IMR-90 (cell line): Measurements from ENCODE around the gene CLASP1. TPM values are rescaled to one million over a fixed set of nuclear protein-coding genes. Genes with fewer than 3 reads are reported as not detected.

Experiments
- ATAC-seq: fragments of 200-7000 bp; cut with Tn5 transposase; 2 replicates; pipeline ENCODE4 v1.9.1; 2020; ENCODE audit warnings: low read depth, mild to moderate bottlenecking, moderate library complexity
- BruUV-seq: library from RNA; stranded (reverse); fragments of 400-500 nt; replicated peaks from 2 replicates; lab custom pipeline; 2021; lab: Mats Ljungman, UMichigan
- CTCF ChIA-PET: fragments of 300-600 bp; formaldehyde crosslinking; extraction: SDS; loops from one replicate; lab custom pipeline; 2021; ENCODE audit warnings: antibody characterized with exemption; lab: Yijun Ruan, JAX
- POLR2A ChIA-PET: fragments of 300-600 bp; sonication (Branson Sonifier 250); formaldehyde crosslinking; loops from one replicate; lab custom pipeline; 2022; ENCODE audit warnings: antibody characterized with exemption; ENCODE audit not compliant: unreplicated experiment; lab: Charles Lee
- DNase-seq: peaks from one replicate; pipeline ENCODE4 v3.0.0; 2013
- H2AFZ ChIP-seq: replicated peaks from 2 replicates; pipeline ENCODE3; 2013; ENCODE audit warnings: low read length, mild to moderate bottlenecking; ENCODE audit not compliant: poor library complexity
- H2AK5ac ChIP-seq: 2 replicates; pipeline ENCODE4 v1.6.1; 2013; ENCODE audit warnings: low read depth, low read length, inconsistent platforms
- H2AK9ac ChIP-seq: replicated peaks from 2 replicates; pipeline ENCODE3; 2013; ENCODE audit warnings: mild to moderate bottlenecking, low read depth, low read length, moderate library complexity; ENCODE audit not compliant: poor library complexity
- H2BK120ac ChIP-seq: 2 replicates; pipeline ENCODE4 v1.6.1; 2013; ENCODE audit warnings: low read depth, low read length, inconsistent platforms
- H2BK15ac ChIP-seq: 3 replicates; pipeline ENCODE4 v1.6.1; 2013; ENCODE audit warnings: low read depth, low read length, inconsistent platforms
- H2BK20ac ChIP-seq: 2 replicates; pipeline ENCODE4 v1.6.1; 2013; ENCODE audit warnings: low read depth, mild to moderate bottlenecking, inconsistent platforms, low read length, moderate library complexity
- H2BK5ac ChIP-seq: 2 replicates; pipeline ENCODE4 v1.6.1; 2013; ENCODE audit warnings: mild to moderate bottlenecking, low read depth, low read length, inconsistent platforms; ENCODE audit not compliant: poor library complexity, severe bottlenecking
- H3K14ac ChIP-seq: replicated peaks from 2 replicates; pipeline ENCODE4 v1.6.1; 2013; ENCODE audit warnings: low read depth, low read length, inconsistent platforms
- H3K18ac ChIP-seq: 2 replicates; pipeline ENCODE4 v1.6.1; 2013; ENCODE audit warnings: low read depth, low read length, control low read depth
- H3K23ac ChIP-seq: 2 replicates; pipeline ENCODE4 v1.6.1; 2013; ENCODE audit warnings: low read depth, low read length, inconsistent platforms
- H3K27ac ChIP-seq: 2 replicates; pipeline ENCODE4 v1.5.1; 2013; ENCODE audit warnings: mild to moderate bottlenecking, control low read depth, low read length; ENCODE audit not compliant: insufficient read depth
- H3K27me3 ChIP-seq: 2 replicates; pipeline ENCODE4 v1.6.1; 2013; ENCODE audit warnings: low read length; ENCODE audit not compliant: control insufficient read depth, insufficient read depth
- H3K36me3 ChIP-seq: 2 replicates; pipeline ENCODE4 v1.6.1; 2013; ENCODE audit warnings: low read length, mixed read lengths; ENCODE audit not compliant: control insufficient read depth, insufficient read depth
- H3K4ac ChIP-seq: 2 replicates; pipeline ENCODE4 v1.6.1; 2013; ENCODE audit warnings: low read depth, low read length, inconsistent platforms
- H3K4me1 ChIP-seq: 2 replicates; pipeline ENCODE4 v1.6.1; 2013; ENCODE audit warnings: low read length, mixed read lengths; ENCODE audit not compliant: control insufficient read depth, insufficient read depth
- H3K4me2 ChIP-seq: 2 replicates; pipeline ENCODE4 v1.6.1; 2013; ENCODE audit warnings: low read depth, mild to moderate bottlenecking, control low read depth, low read length, moderate library complexity
- H3K4me3 ChIP-seq: 2 replicates; pipeline ENCODE4 v1.5.1; 2013; ENCODE audit warnings: low read depth, mild to moderate bottlenecking, control low read depth, low read length, moderate library complexity; ENCODE audit not compliant: insufficient read depth
- H3K56ac ChIP-seq: 2 replicates; pipeline ENCODE4 v1.6.1; 2013; ENCODE audit warnings: low read length, inconsistent platforms; ENCODE audit not compliant: insufficient read depth; ENCODE audit errors: extremely low read depth
- H3K79me1 ChIP-seq, 2 experiments: 2 replicates each; pipeline ENCODE4 v1.6.1; 2013; ENCODE audit warnings: low read length in 2 of 2, inconsistent platforms in 1 of 2, low read depth in 1 of 2
- H3K9ac ChIP-seq: 2 replicates; pipeline ENCODE4 v1.6.1; 2013; ENCODE audit warnings: low read depth, low read length, control low read depth
- H3K9me1 ChIP-seq: 2 replicates; pipeline ENCODE4 v1.6.1; 2013; ENCODE audit warnings: low read length, inconsistent platforms; ENCODE audit not compliant: insufficient read depth
- H3K9me3 ChIP-seq: 2 replicates; pipeline ENCODE4 v1.6.1; 2013; ENCODE audit warnings: low read length; ENCODE audit not compliant: control insufficient read depth, insufficient read depth
- H4K20me1 ChIP-seq: 2 replicates; pipeline ENCODE4 v1.6.1; 2013; ENCODE audit warnings: low read length, inconsistent platforms; ENCODE audit not compliant: insufficient read depth
- H4K5ac ChIP-seq: 2 replicates; pipeline ENCODE4 v1.6.1; 2013; ENCODE audit warnings: mild to moderate bottlenecking, low read depth, low read length, control low read depth
- H4K8ac ChIP-seq, 2 experiments: 2 replicates each; pipeline ENCODE4 v1.6.1; 2013; ENCODE audit warnings: low read depth in 2 of 2, low read length in 2 of 2, control low read depth in 1 of 2, inconsistent platforms in 1 of 2
- H4K91ac ChIP-seq: 2 replicates; pipeline ENCODE4 v1.6.1; 2013; ENCODE audit warnings: low read depth, low read length, inconsistent platforms; ENCODE audit not compliant: insufficient read depth
- BHLHE40 ChIP-seq: fragments of 150-350 bp; IDR thresholded peaks from 2 replicates; pipeline ENCODE4 v1.6.1; 2016; ENCODE audit warnings: mild to moderate bottlenecking, low read depth, low read length
- CEBPB ChIP-seq: IDR thresholded peaks from 2 replicates; pipeline ENCODE4 v1.6.1; 2012; ENCODE audit warnings: low read depth, low read length, improper control_type of control experiment
- CHD1 ChIP-seq: IDR thresholded peaks from 2 replicates; pipeline ENCODE4 v1.6.1; 2012; ENCODE audit warnings: low read depth, low read length, improper control_type of control experiment
- CTCF ChIP-seq: conservative IDR thresholded peaks from 2 replicates; pipeline ENCODE4 v1.5.1; 2012; ENCODE audit warnings: mild to moderate bottlenecking, low read depth, low read length, improper control_type of control experiment
- ELK1 ChIP-seq: fragments of 150-350 bp; IDR thresholded peaks from 2 replicates; pipeline ENCODE4 v1.6.1; 2016; ENCODE audit warnings: low read depth, mild to moderate bottlenecking, low read length, moderate library complexity, borderline replicate concordance
- FOS ChIP-seq: fragments of 150-350 bp; IDR thresholded peaks from 2 replicates; pipeline ENCODE4 v1.6.1; 2016; ENCODE audit warnings: low read depth, low read length
- MAFK ChIP-seq: IDR thresholded peaks from 2 replicates; pipeline ENCODE4 v1.6.1; 2012; ENCODE audit warnings: low read depth, low read length, improper control_type of control experiment
- MAZ ChIP-seq: IDR thresholded peaks from 2 replicates; pipeline ENCODE4 v1.6.1; 2012; ENCODE audit warnings: low read depth, mild to moderate bottlenecking, low read length, improper control_type of control experiment, moderate library complexity, borderline replicate concordance
- MXI1 ChIP-seq: IDR thresholded peaks from 2 replicates; pipeline ENCODE4 v1.6.1; 2012; ENCODE audit warnings: low read depth, mild to moderate bottlenecking, low read length, moderate library complexity, borderline replicate concordance
- NFE2L2 ChIP-seq: fragments of 150-350 bp; IDR thresholded peaks from 2 replicates; pipeline ENCODE4 v1.6.1; 2016; ENCODE audit warnings: low read depth, mild to moderate bottlenecking, low read length
- POLR2A ChIP-seq: IDR thresholded peaks from 2 replicates; pipeline ENCODE4 v1.6.1; 2012; ENCODE audit warnings: mild to moderate bottlenecking, low read depth, low read length
- RAD21 ChIP-seq: IDR thresholded peaks from 2 replicates; pipeline ENCODE4 v1.6.1; 2012; ENCODE audit warnings: low read length, improper control_type of control experiment
- RCOR1 ChIP-seq: IDR thresholded peaks from 2 replicates; pipeline ENCODE4 v1.6.1; 2012; ENCODE audit warnings: mild to moderate bottlenecking, low read length, improper control_type of control experiment; ENCODE audit not compliant: insufficient replicate concordance
- RFX5 ChIP-seq: IDR thresholded peaks from 2 replicates; pipeline ENCODE4 v1.8.0; 2012; ENCODE audit warnings: low read depth, mild to moderate bottlenecking, low read length, moderate library complexity
- SMC3 ChIP-seq: fragments of 150-350 bp; IDR thresholded peaks from 2 replicates; pipeline ENCODE4 v1.6.1; 2016; ENCODE audit warnings: low read depth, mild to moderate bottlenecking, antibody characterized with exemption, low read length, moderate library complexity
- USF2 ChIP-seq: fragments of 150-350 bp; IDR thresholded peaks from 2 replicates; pipeline ENCODE4 v1.6.1; 2017; ENCODE audit warnings: mild to moderate bottlenecking, antibody characterized with exemption, low read length, low read depth
- WGBS, 2 experiments: methylation state at CpG; one replicate each; pipeline versions ENCODE4 v1.1.5 to v1.1.7; 2013; ENCODE audit warnings: missing lambda C conversion rate in 2 of 2; ENCODE audit not compliant: insufficient read length in 1 of 2; ENCODE audit errors: extremely low coverage in 2 of 2; 5-methylcytosine and 5-hydroxymethylcytosine counted together
- dilution Hi-C: fragments of 300-500 bp; cut with HindIII; formaldehyde crosslinking; loops from one replicate; pipeline ENCODE4 v1.14.3; 2018; ENCODE audit warnings: low sequenced_read_pairs; ENCODE audit not compliant: unreplicated experiment
- in situ Hi-C: fragments of 300-500 bp; cut with MboI; formaldehyde crosslinking; loops from 3 replicates; pipeline ENCODE4 v1.14.3; 2019; ENCODE audit warnings: low sequenced_read_pairs, inconsistent platforms, mixed read lengths
- intact Hi-C: fragments of 100-400 bp; cut with micrococcal nuclease; formaldehyde crosslinking; loops from 2 replicates; pipeline ENCODE4 v1.10.0; 2022
- polyA plus RNA-seq, 3 experiments: library from polyadenylated mRNA; depleted of rRNA; stranded (reverse); fragments of >200 nt; gene quantifications; 2 replicates each; pipeline ENCODE4 v1.2.3, GENCODE V29; 2012; ENCODE audit warnings: low replicate concordance in 1 of 3
- total RNA-seq: library from RNA; depleted of rRNA; stranded (reverse); fragments of >200 nt; gene quantifications from 2 replicates; pipeline ENCODE4 v1.2.3, GENCODE V29; 2012

The CLASP1 gene
- total and polyA plus RNA-seq, 2 of the 4 experiments (the other 2 are of a cell fraction) = 12.3 to 33.7 TPM

- H4K91ac ChIP-seq = no peak overlapping the region
- no peak overlapping the region for H3K18ac ChIP-seq
- H3K4me3 ChIP-seq = no peak overlapping the region
- H4K20me1 ChIP-seq = peaks cover 29% of the 10 kb centered on the region; the same call in 1 of the 2 replicates
- no peak overlapping the region for H3K23ac ChIP-seq
- H2BK15ac ChIP-seq = no peak overlapping the region
- H3K9me3 ChIP-seq = no peaks in the 10 kb centered on the region
- no peak overlapping the region for H3K4me2 ChIP-seq
- no peak overlapping the region for H3K14ac ChIP-seq
- H3K56ac ChIP-seq = no peak overlapping the region
- H3K27me3 ChIP-seq = no peaks in the 10 kb centered on the region
- H3K4me1 ChIP-seq = peaks cover 7% of the 10 kb centered on the region
- H2AFZ ChIP-seq = no peak overlapping the region
- H2BK20ac ChIP-seq = no peak overlapping the region
- 0 out of 2 replicates have a peak, but pooled peaks cover 14% of the 10 kb centered on the region for H3K9me1 ChIP-seq
- POLR2A ChIA-PET = no interaction called here
- peaks cover 63 to 83% of the 10 kb centered on the region in 2 experiments for H3K79me1 ChIP-seq
- H2AK5ac ChIP-seq = no peak overlapping the region
- dilution Hi-C loops (no loop called here), in situ Hi-C loops (no loop called here), intact Hi-C loops (no loop called here)
- H4K8ac ChIP-seq = no peak overlapping the region
- DNase-seq (no peak), ATAC-seq (no peak)
- WGBS, 2 experiments = no CpG with 5 or more reads among the region's 7 CpGs
- H3K27ac ChIP-seq = no peak overlapping the region
- no peak overlapping the region for H2BK120ac ChIP-seq
- no peak overlapping the region for H3K9ac ChIP-seq
- no peak for TF ChIP-seq MXI1
- no peak for TF ChIP-seq NFE2L2
- no peak for TF ChIP-seq CTCF
- no peak for TF ChIP-seq USF2
- TF ChIP-seq POLR2A = no peak
- TF ChIP-seq RAD21 = no peak
- TF ChIP-seq BHLHE40 = no peak
- no peak for TF ChIP-seq CEBPB
- TF ChIP-seq SMC3 = no peak
- no peak for TF ChIP-seq RFX5
- TF ChIP-seq MAFK = no peak
- TF ChIP-seq RCOR1 = no peak
- no peak for TF ChIP-seq ELK1
- TF ChIP-seq MAZ = no peak
- no peak for TF ChIP-seq CHD1
- no peak for TF ChIP-seq FOS
- no peak overlapping the region for H3K4ac ChIP-seq
- CTCF ChIA-PET = no interaction called here
- no peak overlapping the region for H4K5ac ChIP-seq
- no TSS peak for BruUV-seq
- H2AK9ac ChIP-seq = no peak overlapping the region
- H3K36me3 ChIP-seq = no peaks in the 10 kb centered on the region
- no peak overlapping the region for H2BK5ac ChIP-seq
Measured at GRCh38 chr2:121567452-121567851, 81.8 kb downstream of the CLASP1 start.
